Neutrophil (primary cell): ENCODE measurements around the gene CARF.

Source experiments
- H3K27ac ChIP-seq: fragments of 200-600 bp; sonication (generic); 2 replicates; pipeline ENCODE4 v1.5.1; 2016; ENCODE audit warnings: mild to moderate bottlenecking, moderate library complexity
- H3K27me3 ChIP-seq: fragments of 200-600 bp; sonication (generic); 2 replicates; pipeline ENCODE4 v1.6.0; 2016; ENCODE audit warnings: mild to moderate bottlenecking
- H3K36me3 ChIP-seq: fragments of 200-600 bp; sonication (generic); 2 replicates; pipeline ENCODE4 v1.5.1; 2017
- H3K4me1 ChIP-seq, 2 experiments: fragments of 200-600 bp in 1 of 2; sonication (generic) in 1 of 2; 1 replicate in 1 of 2; 2 replicates in 1 of 2; pipeline versions ENCODE4 v1.5.1 to v1.6.1; 2013 to 2016; ENCODE audit warnings: low read depth in 1 of 2, low read length in 1 of 2, mild to moderate bottlenecking in 1 of 2, moderate library complexity in 1 of 2; ENCODE audit not compliant: control insufficient read depth in 1 of 2, insufficient read depth in 1 of 2
- H3K4me3 ChIP-seq, 2 experiments: fragments of 200-600 bp in 1 of 2; sonication (generic) in 1 of 2; 1 replicate in 1 of 2; 2 replicates in 1 of 2; pipeline ENCODE4 v1.5.1; 2013 to 2016; ENCODE audit warnings: low read depth in 1 of 2, low read length in 1 of 2, mild to moderate bottlenecking in 1 of 2, moderate library complexity in 1 of 2
- H3K9me3 ChIP-seq: fragments of 200-600 bp; sonication (generic); 2 replicates; pipeline ENCODE4 v1.5.1; 2016
- TF ChIP-seq, protein P1 (sequence below): fragments of 200-600 bp; sonication (generic); IDR thresholded peaks from 2 replicates; pipeline ENCODE4 v1.5.1; 2016; ENCODE audit warnings: antibody characterized with exemption

Gene CARF

DNA sequence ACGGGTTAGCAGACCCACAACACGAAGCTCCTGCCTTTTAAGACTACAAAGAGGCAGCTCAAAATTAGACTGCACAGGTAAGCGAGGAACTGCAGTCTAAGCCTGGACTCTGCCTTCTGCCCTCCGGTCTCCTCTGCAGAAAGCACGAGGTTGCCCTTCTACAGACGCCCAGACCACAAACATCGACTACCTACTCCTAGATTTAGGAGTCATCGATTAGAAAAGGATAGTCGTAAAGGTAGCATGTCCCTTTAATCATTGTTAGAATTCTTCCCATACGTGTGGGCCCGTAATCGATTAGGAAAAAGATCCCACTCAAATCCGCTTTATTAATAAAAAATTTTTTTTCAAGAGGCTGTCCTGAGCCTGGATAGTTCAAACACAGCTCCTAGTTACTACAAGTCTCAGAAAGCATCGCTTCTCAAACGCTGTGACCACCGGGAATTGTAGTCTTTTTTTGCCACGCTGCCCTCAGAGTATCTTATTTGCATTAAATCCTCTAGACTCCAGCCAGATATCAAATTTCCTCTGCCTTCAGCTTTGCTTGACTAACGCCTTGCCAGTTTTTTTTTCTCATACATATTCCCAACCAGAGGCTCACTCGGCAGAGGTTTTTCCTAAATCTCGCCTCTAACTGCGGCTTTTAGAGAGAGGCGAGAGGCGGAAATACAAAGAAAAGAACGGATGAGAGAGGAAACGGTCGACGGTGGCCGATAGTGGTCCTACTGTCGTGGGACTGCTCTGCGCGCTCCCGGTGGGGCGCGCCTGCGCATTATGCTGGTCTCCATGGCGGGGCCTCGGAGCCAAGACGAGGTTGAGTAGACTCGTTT lies at the start of gene CARF, which contains the start of gene WDR12:
Gene CARF (plus strand): TSS at position 764 of the 830 bp plus-strand sequence. CDS start 29,628 bp downstream, outside the sequence.
Gene WDR12 (minus strand): TSS at position 162 of the 830 bp plus-strand sequence. CDS start 197 bp downstream, outside the sequence.
- peaks cover 12 to 13% of the 10 kb centered on the region in 2 experiments for H3K4me1 ChIP-seq
- no peaks in the 10 kb centered on the region for H3K27me3 ChIP-seq
- H3K27ac ChIP-seq: peak within 1 kb of the TSS; percentile 88
- no peaks in the 10 kb centered on the region for H3K9me3 ChIP-seq
- TF ChIP-seq, protein P1, sequence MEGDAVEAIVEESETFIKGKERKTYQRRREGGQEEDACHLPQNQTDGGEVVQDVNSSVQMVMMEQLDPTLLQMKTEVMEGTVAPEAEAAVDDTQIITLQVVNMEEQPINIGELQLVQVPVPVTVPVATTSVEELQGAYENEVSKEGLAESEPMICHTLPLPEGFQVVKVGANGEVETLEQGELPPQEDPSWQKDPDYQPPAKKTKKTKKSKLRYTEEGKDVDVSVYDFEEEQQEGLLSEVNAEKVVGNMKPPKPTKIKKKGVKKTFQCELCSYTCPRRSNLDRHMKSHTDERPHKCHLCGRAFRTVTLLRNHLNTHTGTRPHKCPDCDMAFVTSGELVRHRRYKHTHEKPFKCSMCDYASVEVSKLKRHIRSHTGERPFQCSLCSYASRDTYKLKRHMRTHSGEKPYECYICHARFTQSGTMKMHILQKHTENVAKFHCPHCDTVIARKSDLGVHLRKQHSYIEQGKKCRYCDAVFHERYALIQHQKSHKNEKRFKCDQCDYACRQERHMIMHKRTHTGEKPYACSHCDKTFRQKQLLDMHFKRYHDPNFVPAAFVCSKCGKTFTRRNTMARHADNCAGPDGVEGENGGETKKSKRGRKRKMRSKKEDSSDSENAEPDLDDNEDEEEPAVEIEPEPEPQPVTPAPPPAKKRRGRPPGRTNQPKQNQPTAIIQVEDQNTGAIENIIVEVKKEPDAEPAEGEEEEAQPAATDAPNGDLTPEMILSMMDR: no peak
- H3K4me3 ChIP-seq: peak within 1 kb of the TSS; percentile 78 to 88
- H3K36me3 ChIP-seq: no peaks in the 10 kb centered on the region

DNA sequence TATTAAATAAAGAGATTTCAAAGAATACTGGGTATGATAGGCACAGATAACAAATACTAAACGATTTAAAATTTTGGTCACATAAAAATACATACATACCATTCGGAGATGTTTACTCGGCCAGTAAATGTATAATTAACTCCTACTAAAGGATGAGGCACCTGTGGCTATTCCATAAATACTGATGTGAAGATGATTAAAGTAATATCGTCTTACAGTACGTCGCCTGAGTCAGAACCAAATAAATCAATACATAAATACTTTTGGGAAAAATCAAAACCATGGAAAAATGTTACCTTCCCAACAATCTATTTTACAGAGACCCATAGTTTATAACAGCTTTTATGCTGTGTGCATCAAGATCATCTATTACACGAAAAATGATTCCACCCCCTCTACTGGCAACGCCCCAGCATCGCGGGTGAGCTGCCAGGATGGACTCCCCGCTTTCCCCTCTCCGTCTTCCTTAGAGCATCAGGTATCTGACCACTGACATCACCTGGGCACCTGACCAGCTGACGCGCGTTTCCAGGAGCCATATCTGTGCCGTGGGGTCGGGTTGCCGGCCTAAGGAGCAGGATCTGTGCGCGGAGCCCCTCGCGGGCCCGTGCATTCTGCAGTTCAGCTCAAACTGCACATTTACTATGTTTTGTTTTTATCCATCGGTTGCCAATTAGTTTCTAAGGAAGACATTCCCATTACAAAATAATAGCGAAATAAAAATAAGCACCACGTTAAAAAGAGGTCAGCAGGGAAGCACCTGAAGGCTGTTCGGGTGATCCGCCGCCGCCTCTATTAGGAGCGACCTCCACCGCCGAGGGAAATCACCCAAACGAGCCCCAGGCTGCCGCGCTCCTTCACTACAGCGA lies 41.4 kb upstream of the CARF start:
- H3K27ac ChIP-seq: no peak overlapping the region
- peak overlapping the region; percentile 57 to 86 for H3K4me3 ChIP-seq
- peaks cover 9 to 17% of the 10 kb centered on the region in 2 experiments for H3K4me1 ChIP-seq
- TF ChIP-seq, protein P1: no peak
- H3K9me3 ChIP-seq: no peaks in the 10 kb centered on the region
- no peaks in the 10 kb centered on the region for H3K36me3 ChIP-seq
- H3K27me3 ChIP-seq: peaks cover 51% of the 10 kb centered on the region

DNA sequence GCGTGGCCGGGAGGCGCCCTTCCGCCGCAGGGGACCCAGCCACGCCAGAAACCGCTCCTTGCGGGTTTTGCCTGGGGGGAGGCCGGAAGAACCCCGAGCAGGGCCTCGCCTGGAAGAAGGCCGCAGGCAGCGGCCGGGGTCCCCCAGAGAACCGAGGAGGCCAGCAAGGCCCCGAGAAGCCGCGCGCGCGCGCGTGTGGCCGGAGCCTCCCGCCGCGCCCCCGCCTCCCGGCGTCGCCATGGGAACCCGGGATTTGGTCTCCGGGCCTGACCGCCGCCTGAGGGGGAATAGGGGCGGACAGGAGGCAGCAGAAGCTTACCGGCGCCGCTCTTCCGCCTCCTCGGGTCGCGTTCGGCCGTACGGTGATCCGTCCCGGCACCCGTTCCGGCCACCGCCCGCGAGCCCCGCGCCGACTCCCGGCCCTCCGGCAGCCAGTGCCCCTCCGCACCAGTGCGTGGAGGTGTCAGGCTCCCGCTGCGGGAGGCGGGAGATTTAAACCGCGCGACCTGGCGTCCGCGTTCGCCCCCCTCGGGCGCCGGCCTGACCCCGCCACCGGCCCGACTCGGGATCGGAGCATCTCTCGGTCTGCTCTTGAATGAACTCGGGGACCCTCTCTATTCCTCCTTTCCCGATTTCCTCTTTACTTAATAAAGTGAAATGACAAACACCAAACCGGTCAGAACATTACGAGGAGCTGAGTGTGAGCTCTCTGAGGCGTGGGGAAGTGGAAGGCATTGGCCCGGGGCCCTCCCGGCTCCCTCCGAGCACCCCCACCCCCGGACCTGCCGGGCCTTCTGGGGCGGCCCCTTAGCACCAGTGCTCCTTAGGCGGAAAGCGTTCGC lies 40.6 kb upstream of the CARF start, which contains the start of gene ICA1L:
Gene ICA1L (minus strand): TSS at position 467 of the 842 bp plus-strand sequence. CDS start 42,757 bp downstream, outside the sequence.
- Histone ChIP-seq H3K27me3 (peaks cover 51% of the 10 kb centered on the region), H3K4me3 (peak within 1 kb of the TSS; percentile 57 to 86), H3K9me3 (no peaks in the 10 kb centered on the region), H3K4me1 (peaks cover 9 to 17% of the 10 kb centered on the region in 2 experiments), H3K36me3 (no peaks in the 10 kb centered on the region), H3K27ac (no peak within 1 kb of the TSS)
- TF ChIP-seq, protein P1: no peak

DNA sequence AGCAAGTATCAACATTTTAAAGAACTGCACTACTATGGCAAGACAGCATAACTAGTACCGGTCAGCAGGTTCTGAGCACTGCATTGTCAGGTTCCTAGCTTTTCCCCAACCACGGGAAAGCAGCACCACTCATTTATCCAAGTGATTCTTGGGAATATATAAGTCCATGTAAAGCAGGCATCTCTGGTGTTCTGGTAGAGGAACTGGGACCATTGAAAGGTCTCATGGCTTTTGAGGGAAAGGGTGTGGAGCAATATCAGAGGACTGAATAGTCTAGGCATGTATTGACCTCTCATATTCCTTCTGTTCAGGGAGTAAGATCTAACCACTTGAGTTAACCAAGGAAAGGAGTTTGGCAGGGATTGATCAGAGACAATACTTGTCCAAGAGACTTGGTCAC lies 34.4 kb upstream of the CARF start:
- TF ChIP-seq, protein P1: no peak
- Histone ChIP-seq H3K9me3 (no peaks in the 10 kb centered on the region), H3K4me3 (no peak overlapping the region), H3K27ac (no peak overlapping the region), H3K4me1 (no peaks in the 10 kb centered on the region), H3K27me3 (peaks cover 19% of the 10 kb centered on the region), H3K36me3 (no peaks in the 10 kb centered on the region)

DNA sequence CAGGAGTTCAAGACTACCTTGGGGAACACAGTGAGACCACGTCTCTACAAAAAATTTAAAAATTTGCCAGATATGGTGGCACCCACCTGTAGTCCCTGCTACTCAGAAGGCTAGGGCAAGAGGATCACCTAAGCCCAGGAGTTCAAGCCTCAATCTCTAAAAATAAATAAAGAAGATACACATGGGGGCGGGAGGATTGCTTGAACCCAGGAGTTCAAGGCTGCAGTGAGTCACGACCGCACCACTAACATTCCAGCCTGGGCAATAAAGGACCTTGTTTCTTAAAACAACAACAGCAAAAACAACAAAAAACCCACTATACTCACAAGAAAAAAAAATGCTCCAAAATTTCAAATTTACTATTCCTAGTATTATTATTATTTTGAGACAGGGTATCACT lies 30.5 kb upstream of the CARF start:
- no peaks in the 10 kb centered on the region for H3K9me3 ChIP-seq
- no peaks in the 10 kb centered on the region for H3K36me3 ChIP-seq
- H3K27ac ChIP-seq: no peak overlapping the region
- H3K4me1 ChIP-seq: no peaks in the 10 kb centered on the region
- TF ChIP-seq, protein P1: no peak
- no peak overlapping the region for H3K4me3 ChIP-seq
- H3K27me3 ChIP-seq: no peaks in the 10 kb centered on the region
